GM18526 (cell line): ENCODE results near the gene MTERF4.

Source experiments
- POLR2A ChIP-seq: IDR thresholded peaks from 3 replicates; pipeline ENCODE4 v1.6.1; 2011; ENCODE audit not compliant: insufficient read length; ENCODE audit errors: extremely low read depth

MTERF4 gene

GRCh38 chr2:241063093-241063551 is 39.0 kb downstream of the MTERF4 start:
- TF ChIP-seq POLR2A: no peak

- TF ChIP-seq POLR2A: no peak
These were observed 39.5 kb downstream of the MTERF4 start for GRCh38 chr2:241062389-241063092.

GRCh38 chr2:241061275-241061674 is 40.8 kb downstream of the MTERF4 start:
- no peak for TF ChIP-seq POLR2A

- no peak for TF ChIP-seq POLR2A
These were observed 48.4 kb downstream of the MTERF4 start for GRCh38 chr2:241053576-241054251.

- TF ChIP-seq POLR2A: no peak
These were observed 49.3 kb downstream of the MTERF4 start for GRCh38 chr2:241052677-241053360.

GRCh38 chr2:241051578-241052487 is 50.3 kb downstream of the MTERF4 start:
- TF ChIP-seq POLR2A: no peak

GRCh38 chr2:241050624-241051577 is 51.2 kb downstream of the MTERF4 start:
- TF ChIP-seq POLR2A: no peak

- TF ChIP-seq POLR2A: no peak
These were observed 52.1 kb downstream of the MTERF4 start for GRCh38 chr2:241049739-241050623.

- TF ChIP-seq POLR2A: no peak
These were observed 53.1 kb downstream of the MTERF4 start for GRCh38 chr2:241048949-241049343.

- TF ChIP-seq POLR2A: no peak
These were observed 53.7 kb downstream of the MTERF4 start for GRCh38 chr2:241048149-241048948.

- no peak for TF ChIP-seq POLR2A
These were observed 54.7 kb downstream of the MTERF4 start for GRCh38 chr2:241047253-241048010.
